ENCODE data around the gene PSME3IP1. TPM values are rescaled to one million over a fixed set of nuclear protein-coding genes. Genes with fewer than 3 reads are reported as not detected.

The PSME3IP1 gene
- total and polyA plus RNA-seq, 2 of the 4 experiments (the other 2 are of a cell fraction), result 50.2 to 75.2 TPM

DNA sequence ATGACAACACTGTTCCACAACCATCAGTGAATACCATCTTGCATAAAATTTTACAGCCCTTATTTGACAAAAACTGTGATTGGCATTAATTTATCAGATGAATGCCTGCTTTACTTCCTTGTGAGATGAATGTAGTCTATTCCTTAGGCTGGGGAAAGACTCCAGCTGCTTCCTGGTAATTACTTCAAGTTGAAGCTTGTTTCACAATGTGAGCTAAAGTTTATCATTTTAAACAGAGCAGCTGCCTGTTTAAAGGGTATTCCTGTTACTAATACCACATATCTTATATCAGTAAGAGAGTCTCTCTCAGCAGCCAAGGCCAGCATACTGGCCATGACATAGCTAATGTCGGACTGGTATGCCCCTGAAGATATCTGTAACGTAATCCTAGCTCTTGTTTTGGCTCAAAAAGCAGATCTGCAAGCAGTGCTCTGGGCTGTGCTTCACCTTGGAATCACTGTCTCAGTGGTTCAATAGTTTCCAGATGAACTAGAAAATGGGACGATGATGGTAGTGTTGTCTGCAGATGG lies 46.0 kb upstream of the PSME3IP1 start:
- H4K91ac ChIP-seq (ENCODE audit: insufficient read depth, low read depth, low read length), result no peak overlapping the region
- no peak overlapping the region for H2BK5ac ChIP-seq (ENCODE audit: low read depth, low read length, poor library complexity, severe bottlenecking)
- H2AFZ ChIP-seq (replicated peaks; ENCODE audit: low read length, poor library complexity), result no peak overlapping the region
- H4K5ac ChIP-seq (ENCODE audit: low read depth, low read length), result no peak overlapping the region
- H2AK5ac ChIP-seq (ENCODE audit: low read depth, low read length), result no peak overlapping the region
- no peak for TF ChIP-seq RFX5 (IDR thresholded peaks at IDR 0.05; ENCODE audit: low read depth, low read length)
- TF ChIP-seq, protein P1, sequence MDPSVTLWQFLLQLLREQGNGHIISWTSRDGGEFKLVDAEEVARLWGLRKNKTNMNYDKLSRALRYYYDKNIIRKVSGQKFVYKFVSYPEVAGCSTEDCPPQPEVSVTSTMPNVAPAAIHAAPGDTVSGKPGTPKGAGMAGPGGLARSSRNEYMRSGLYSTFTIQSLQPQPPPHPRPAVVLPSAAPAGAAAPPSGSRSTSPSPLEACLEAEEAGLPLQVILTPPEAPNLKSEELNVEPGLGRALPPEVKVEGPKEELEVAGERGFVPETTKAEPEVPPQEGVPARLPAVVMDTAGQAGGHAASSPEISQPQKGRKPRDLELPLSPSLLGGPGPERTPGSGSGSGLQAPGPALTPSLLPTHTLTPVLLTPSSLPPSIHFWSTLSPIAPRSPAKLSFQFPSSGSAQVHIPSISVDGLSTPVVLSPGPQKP (IDR thresholded peaks at IDR 0.05; ENCODE audit: borderline replicate concordance, low read depth, low read length), result no peak
- no peak for TF ChIP-seq MAFK (IDR thresholded peaks at IDR 0.05; ENCODE audit: low read depth, low read length)
- TF ChIP-seq, protein P2, sequence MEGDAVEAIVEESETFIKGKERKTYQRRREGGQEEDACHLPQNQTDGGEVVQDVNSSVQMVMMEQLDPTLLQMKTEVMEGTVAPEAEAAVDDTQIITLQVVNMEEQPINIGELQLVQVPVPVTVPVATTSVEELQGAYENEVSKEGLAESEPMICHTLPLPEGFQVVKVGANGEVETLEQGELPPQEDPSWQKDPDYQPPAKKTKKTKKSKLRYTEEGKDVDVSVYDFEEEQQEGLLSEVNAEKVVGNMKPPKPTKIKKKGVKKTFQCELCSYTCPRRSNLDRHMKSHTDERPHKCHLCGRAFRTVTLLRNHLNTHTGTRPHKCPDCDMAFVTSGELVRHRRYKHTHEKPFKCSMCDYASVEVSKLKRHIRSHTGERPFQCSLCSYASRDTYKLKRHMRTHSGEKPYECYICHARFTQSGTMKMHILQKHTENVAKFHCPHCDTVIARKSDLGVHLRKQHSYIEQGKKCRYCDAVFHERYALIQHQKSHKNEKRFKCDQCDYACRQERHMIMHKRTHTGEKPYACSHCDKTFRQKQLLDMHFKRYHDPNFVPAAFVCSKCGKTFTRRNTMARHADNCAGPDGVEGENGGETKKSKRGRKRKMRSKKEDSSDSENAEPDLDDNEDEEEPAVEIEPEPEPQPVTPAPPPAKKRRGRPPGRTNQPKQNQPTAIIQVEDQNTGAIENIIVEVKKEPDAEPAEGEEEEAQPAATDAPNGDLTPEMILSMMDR (conservative IDR thresholded peaks at IDR 0.05; ENCODE audit: low read depth, low read length), result no peak
- TF ChIP-seq RCOR1 (IDR thresholded peaks at IDR 0.05; ENCODE audit: insufficient replicate concordance, low read length), result no peak
- TF ChIP-seq SMC3 (IDR thresholded peaks at IDR 0.05; ENCODE audit: low read depth, low read length), result no peak
- no peak overlapping the region for H3K4ac ChIP-seq (ENCODE audit: low read depth, low read length)
- no peak overlapping the region for H2BK120ac ChIP-seq (ENCODE audit: low read depth, low read length)
- DNase-seq (peak; percentile 1), ATAC-seq (ENCODE audit: low read depth) (peak; percentile 39)
- peaks cover 8% of the 10 kb centered on the region for H3K4me1 ChIP-seq (ENCODE audit: control insufficient read depth, insufficient read depth, low read length)
- peaks cover 10% of the 10 kb centered on the region for H3K9me1 ChIP-seq (ENCODE audit: insufficient read depth, low read length)
- 100% methylated on average over 3 of the region's 3 CpGs; no CpG with 5 or more reads in 1 of the 2 experiments for WGBS, 2 experiments (ENCODE audit: extremely low coverage in 2 of 2, insufficient read length in 1 of 2)
- no TSS peak for BruUV-seq (replicated peaks)
- in situ Hi-C loops (cut with MboI; ENCODE audit: low sequenced_read_pairs) (no loop called here), intact Hi-C loops (cut with micrococcal nuclease) (no loop called here), dilution Hi-C loops (cut with HindIII; ENCODE audit: low sequenced_read_pairs, unreplicated experiment) (no loop called here)
- no peak overlapping the region for H4K8ac ChIP-seq (ENCODE audit: low read depth in 2 of 2, low read length in 2 of 2)
- H3K56ac ChIP-seq (ENCODE audit: extremely low read depth, insufficient read depth, low read length), result no peak overlapping the region
- no peak overlapping the region for H3K18ac ChIP-seq (ENCODE audit: low read depth, low read length)
- no peak overlapping the region for H3K14ac ChIP-seq (replicated peaks; ENCODE audit: low read depth, low read length)
- H3K27me3 ChIP-seq (ENCODE audit: control insufficient read depth, insufficient read depth, low read length), result no peaks in the 10 kb centered on the region
- H3K9me3 ChIP-seq (ENCODE audit: control insufficient read depth, insufficient read depth, low read length), result no peaks in the 10 kb centered on the region
- peak overlapping the region; percentile 11; the same call in 1 of the 2 replicates for H3K27ac ChIP-seq (ENCODE audit: insufficient read depth, low read length)
- peaks cover 0 to 7% of the 10 kb centered on the region in 2 experiments; a peak in 2 of 4 replicates for H3K79me1 ChIP-seq (ENCODE audit: low read depth in 1 of 2, low read length in 2 of 2)
- ChIA-PET CTCF (no interaction called here), POLR2A (ENCODE audit: unreplicated experiment) (interaction anchor here (0.5 to 0.7 kb wide), 2 partner anchors 10 to 13 kb away, joined by 3 to 4 read pairs; no protein-coding TSS in a partner anchor)
- no peak overlapping the region for H2AK9ac ChIP-seq (replicated peaks; ENCODE audit: low read depth, low read length, poor library complexity)
- H2BK15ac ChIP-seq (ENCODE audit: low read depth, low read length), result no peak overlapping the region
- H2BK20ac ChIP-seq (ENCODE audit: low read depth, low read length), result no peak overlapping the region
- H3K9ac ChIP-seq (ENCODE audit: low read depth, low read length), result no peak overlapping the region
- no peaks in the 10 kb centered on the region for H4K20me1 ChIP-seq (ENCODE audit: insufficient read depth, low read length)
- peaks cover 27% of the 10 kb centered on the region for H3K36me3 ChIP-seq (ENCODE audit: control insufficient read depth, insufficient read depth, low read length)
- no peak overlapping the region for H3K23ac ChIP-seq (ENCODE audit: low read depth, low read length)
- H3K4me3 ChIP-seq (ENCODE audit: insufficient read depth, low read depth, low read length), result no peak overlapping the region
- no peak overlapping the region for H3K4me2 ChIP-seq (ENCODE audit: low read depth, low read length)
